Stimulated activated effector memory CD8-positive, alpha-beta T cell treated with anti-CD3 and anti-CD28 coated beads, Interleukin-12 subunit alpha, Interleukin-12 subunit beta, amount 100 ng/mL, for 72 hours (primary cell): ENCODE data around the gene SRP68.
A peak's percentile ranks its signal among the peaks of the same experiment; 100 is the strongest.
"Not testable (repeated sequence)": the region's sequence is repeated elsewhere in the genome, so short reads cannot be mapped to it uniquely, and the experiment has no call there.

Source experiments
- ATAC-seq: fragments of 150-1000 bp; cut with Tn5 transposase; 2 replicates; pipeline ENCODE4 v1.10.0; 2021
- DNase-seq, 2 donors: peaks; one replicate each; pipeline ENCODE4 v3.0.0; 2021 to 2022; ENCODE audit warnings: low spot score in 2 of 2
- H3K27ac Mint-ChIP-seq: one replicate; pipeline ENCODE4 v1.8.0; 2022; ENCODE audit warnings: mild to moderate bottlenecking, mixed read lengths
- H3K36me3 Mint-ChIP-seq: one replicate; pipeline ENCODE4 v1.8.0; 2022; ENCODE audit warnings: mild to moderate bottlenecking, mixed read lengths
- H3K4me1 Mint-ChIP-seq: one replicate; pipeline ENCODE4 v1.8.0; 2022; ENCODE audit warnings: mixed read lengths
- H3K4me3 Mint-ChIP-seq: one replicate; pipeline ENCODE4 v1.8.0; 2022; ENCODE audit warnings: mild to moderate bottlenecking, mixed read lengths
- H3K9me3 Mint-ChIP-seq: one replicate; pipeline ENCODE4 v1.8.0; 2022; ENCODE audit warnings: mixed read lengths

The SRP68 gene

DNA sequence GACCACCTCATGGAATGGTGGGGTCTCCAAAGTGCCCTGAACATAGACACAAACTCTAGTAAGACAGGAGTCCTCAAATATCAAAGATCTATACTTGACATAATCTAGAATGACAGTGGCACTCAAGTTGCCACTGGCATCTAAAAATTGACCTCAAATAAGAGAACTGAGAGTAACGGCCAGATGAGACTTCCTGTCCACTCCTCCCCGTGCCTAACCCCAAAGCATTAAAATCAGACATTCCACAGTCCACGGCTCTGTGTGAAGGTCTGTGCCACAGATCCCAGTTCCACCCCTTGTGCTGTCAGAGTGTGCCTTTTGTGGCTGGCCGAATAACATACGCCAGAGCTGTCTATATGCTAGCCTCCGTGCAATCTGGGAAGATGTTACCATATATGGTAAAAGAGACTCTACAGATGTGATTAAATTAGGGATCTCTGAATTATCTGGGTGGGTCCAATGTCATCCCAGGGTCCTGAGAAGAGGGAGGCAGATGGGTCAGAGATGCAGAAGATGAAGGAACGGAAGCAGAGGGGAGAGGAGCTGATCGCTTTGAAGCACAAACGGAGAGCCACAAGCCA lies 24.2 kb downstream of the SRP68 start:
- Mint-ChIP-seq H3K27ac (peak overlapping the region; percentile 75), H3K9me3 (no peaks in the 10 kb centered on the region), H3K4me1 (peaks cover 13% of the 10 kb centered on the region), H3K4me3 (no peak overlapping the region), H3K36me3 (peaks cover 100% of the 10 kb centered on the region)
- ATAC-seq: no peak
- DNase-seq: no peak

DNA sequence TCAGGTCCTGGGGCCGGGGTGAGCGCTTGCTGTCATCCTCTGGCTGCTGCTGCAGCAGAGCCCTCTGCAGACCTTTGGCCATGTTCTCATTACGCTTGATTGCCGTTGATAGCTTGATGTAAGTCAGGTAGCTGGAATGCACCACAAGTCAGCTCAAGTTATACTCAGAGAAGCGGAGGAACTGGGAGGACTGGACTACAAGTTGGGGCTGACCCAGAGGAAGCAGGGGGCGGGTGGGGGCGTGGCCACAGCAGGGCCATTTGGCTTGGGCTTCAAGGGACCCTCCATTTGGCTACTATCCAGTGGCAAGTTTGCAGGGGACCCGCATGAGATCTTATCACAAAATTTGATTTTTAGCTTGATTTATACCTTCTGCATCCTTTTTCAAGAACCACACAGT lies 26.3 kb downstream of the SRP68 start:
- Mint-ChIP-seq H3K4me3 (no peak overlapping the region), H3K4me1 (peaks cover 12% of the 10 kb centered on the region), H3K27ac (no peak overlapping the region), H3K36me3 (peaks cover 100% of the 10 kb centered on the region), H3K9me3 (no peaks in the 10 kb centered on the region)
- no peak for DNase-seq
- no peak for ATAC-seq

DNA sequence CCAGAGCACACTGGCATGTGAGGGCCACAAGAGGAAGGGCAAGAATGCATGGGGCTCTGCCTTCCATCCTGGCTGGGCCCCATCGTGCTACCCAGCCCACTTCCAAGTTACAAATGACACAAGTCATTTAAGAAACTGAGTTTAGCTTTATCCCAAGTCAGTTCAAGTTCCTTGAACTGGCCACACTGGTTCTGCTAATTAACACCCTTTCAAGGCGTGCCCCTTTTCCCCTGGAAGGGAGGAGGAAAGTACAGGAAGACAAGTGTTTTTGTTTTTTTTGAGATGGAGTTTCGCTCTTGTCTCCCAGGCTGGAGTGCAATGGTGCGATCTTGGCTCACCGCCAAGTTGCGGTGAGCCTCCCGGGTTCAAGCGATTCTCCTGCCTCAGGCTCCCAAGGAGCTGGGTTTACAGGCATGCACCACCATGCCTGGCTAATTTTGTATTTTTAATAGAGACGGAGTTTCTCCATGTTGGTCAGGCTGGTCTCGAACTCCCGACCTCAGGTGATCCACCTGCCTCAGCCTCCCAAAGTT lies 27.8 kb downstream of the SRP68 start:
- ATAC-seq, DNase-seq, H3K9me3 Mint-ChIP-seq, H3K4me1 Mint-ChIP-seq, H3K4me3 Mint-ChIP-seq: not testable (repeated sequence)
- Mint-ChIP-seq H3K36me3 (peaks cover 98% of the 10 kb centered on the region), H3K27ac (peak overlapping the region; percentile 56)

DNA sequence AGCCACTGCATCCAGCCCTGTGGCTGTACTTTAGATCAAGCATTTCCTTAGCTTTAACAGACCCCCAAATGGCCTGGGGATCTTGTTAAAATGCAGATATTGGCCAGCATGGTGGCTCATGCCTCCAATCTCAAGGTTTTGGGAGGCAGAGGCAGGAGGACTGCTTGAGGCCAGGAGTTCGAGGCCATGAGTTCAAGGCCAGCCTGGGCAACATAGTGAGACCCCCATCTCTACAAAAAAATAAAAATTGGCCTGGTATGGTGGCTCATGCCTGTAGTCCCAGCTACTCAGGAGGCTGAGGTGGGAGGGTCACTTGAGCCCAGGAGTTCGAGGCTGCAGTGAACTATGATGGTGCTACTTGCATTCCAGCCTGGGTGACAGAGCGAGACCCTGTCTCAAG lies 29.4 kb downstream of the SRP68 start:
- not testable (repeated sequence) for H3K4me1 Mint-ChIP-seq, H3K9me3 Mint-ChIP-seq, DNase-seq, ATAC-seq, H3K27ac Mint-ChIP-seq, H3K4me3 Mint-ChIP-seq
- H3K36me3 Mint-ChIP-seq: peaks cover 98% of the 10 kb centered on the region

DNA sequence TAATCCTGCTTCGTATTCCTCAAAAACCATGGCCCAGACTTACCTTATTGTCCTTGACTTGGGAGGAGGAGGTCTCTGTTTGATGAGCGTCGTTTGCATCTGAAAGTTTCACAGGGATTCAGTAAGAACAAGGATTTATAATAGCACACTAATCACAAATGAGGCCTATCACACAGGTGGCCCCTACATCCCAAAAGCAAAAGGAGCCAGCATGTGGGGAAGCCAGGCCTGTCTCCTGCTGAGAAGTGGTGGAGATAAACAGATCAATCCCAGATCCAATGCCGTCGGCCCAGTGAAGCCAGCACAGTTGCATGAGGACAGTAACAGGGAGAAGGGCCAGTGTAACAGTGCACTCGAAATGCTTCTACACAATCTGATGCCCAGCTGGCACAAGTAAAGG lies 31.9 kb downstream of the SRP68 start:
- Mint-ChIP-seq H3K9me3 (no peaks in the 10 kb centered on the region), H3K4me1 (no peaks in the 10 kb centered on the region), H3K27ac (no peak overlapping the region), H3K4me3 (no peak overlapping the region), H3K36me3 (peaks cover 86% of the 10 kb centered on the region)
- no peak for ATAC-seq
- no peak for DNase-seq

DNA sequence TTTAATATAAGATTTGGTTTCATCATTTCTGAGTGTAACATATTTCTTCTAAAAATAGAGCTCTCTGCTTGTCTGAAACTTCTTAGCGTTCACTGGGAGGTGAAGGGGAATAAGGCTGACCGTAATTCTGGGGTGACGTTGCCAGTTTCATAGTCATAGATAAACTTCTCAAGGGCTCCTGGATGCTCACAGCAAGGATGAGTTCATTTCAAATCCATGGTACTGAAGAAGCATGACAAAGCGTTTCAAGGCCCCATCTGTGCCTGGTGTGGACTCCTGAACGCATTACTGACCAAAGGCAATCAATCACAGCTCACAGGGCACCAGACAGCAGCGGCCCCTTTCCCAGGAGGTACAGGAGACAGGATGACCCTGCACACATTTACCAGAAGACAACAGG lies 33.2 kb downstream of the SRP68 start:
- DNase-seq (no peak), ATAC-seq (no peak)
- no peak overlapping the region for H3K27ac Mint-ChIP-seq
- no peak overlapping the region for H3K4me3 Mint-ChIP-seq
- H3K4me1 Mint-ChIP-seq: no peaks in the 10 kb centered on the region
- H3K9me3 Mint-ChIP-seq: no peaks in the 10 kb centered on the region
- peaks cover 73% of the 10 kb centered on the region for H3K36me3 Mint-ChIP-seq

DNA sequence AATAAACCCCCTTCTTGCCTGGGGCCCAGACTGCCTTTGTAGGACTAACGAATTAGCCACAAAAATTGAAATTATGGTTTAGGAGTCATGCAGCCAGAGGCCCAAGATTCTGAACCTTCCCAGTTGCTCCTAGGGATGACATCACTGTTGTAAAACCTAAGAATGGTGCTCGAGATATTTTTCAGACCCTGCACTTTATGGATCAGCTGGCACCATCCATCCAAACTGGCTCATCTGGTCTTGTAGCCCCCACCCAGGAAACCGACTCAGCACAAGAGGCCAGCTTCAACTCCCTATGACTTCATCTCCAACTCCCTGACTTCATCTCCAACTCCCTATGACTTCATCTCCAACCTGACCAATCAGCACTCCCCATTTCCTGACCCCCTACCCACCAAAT lies 34.3 kb downstream of the SRP68 start:
- Mint-ChIP-seq H3K27ac (peak overlapping the region; percentile 7), H3K36me3 (peaks cover 62% of the 10 kb centered on the region), H3K4me1 (no peaks in the 10 kb centered on the region), H3K4me3 (no peak overlapping the region), H3K9me3 (no peaks in the 10 kb centered on the region)
- no peak for DNase-seq
- ATAC-seq: no peak

DNA sequence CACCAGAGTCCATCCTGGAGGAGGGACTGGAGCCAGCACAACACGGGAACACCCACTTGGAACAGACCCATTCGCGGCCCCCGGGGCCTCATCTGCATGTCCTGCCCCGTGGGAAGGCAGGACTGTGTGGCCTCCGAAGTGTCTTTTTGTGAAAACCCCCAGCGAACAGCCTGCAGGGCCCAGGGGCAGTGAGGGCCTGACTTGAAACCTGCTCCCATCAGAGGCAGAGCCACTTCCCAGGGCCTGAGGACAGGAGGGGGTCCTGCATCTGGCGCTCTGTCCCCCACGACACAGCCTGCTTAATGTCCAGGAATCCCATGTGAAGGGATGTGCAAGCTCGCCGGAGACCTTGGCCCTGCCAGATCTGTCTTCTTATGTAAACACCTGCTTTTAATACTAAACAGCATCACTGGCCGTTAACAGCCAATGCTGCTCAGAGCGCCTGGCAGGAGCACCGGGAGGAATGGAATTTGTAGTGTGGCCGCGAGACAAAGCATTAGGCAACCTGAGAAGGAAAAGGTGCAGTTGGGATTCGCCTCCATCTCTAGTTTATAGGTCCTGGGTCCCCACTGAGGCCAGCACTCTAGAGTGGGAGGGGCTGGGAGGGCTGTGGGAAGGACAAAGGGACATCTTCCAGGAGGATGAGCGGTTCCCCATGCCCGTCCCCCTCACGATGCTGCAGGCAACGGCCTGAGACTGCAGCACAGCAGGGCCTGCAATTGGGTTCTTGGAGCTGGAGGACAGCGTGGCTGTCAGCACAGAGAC lies 35.6 kb downstream of the SRP68 start:
- no peak overlapping the region for H3K27ac Mint-ChIP-seq
- H3K9me3 Mint-ChIP-seq: no peaks in the 10 kb centered on the region

DNA sequence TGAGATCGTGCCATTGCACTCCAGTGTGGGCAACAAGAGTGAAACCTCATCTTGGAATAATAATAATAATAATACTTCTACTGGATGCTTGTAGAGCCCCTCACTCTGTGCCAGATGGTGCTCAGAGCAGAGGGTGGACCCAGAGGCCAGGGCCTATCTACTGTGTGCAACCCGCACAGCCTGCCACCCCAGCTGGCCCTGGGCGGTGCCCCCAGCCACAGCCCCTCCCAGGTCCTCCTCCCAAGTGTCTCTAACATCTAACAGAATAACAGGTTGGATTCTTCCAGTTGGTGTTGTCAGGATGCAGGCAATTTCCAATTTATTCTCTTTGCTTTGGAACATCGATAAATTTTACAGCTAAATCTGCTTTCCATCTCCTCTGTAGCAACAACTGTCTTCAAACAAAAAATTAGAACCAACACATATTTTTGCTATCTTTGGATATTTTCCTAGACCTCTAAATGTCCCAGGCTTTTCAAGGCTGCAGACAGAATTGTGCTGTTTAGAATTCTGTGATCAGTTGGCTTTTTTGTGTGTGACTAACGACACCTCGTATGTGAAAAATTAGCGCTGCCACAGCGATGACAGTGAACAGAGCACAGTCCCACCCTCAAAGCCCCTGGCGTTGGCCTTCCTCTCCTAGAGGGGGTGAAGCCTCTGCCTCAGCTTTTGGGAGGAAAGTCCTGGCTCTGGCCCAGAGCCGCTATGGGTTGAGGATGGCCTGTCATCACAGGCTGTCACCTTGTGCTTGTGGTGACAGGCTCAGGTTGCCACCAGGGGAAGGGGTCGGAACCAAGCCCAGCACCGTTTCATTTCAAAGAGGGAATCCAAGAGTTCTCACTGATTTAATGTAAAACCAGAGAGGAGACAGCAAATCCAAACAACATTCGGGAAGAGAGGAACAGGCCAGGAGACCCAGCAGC lies 37.6 kb downstream of the SRP68 start:
- Mint-ChIP-seq H3K27ac (peak overlapping the region; percentile 68), H3K4me1 (peaks cover 4% of the 10 kb centered on the region), H3K4me3 (no peak overlapping the region), H3K9me3 (no peaks in the 10 kb centered on the region), H3K36me3 (peaks cover 31% of the 10 kb centered on the region)
- peak; percentile 33 for ATAC-seq
- no peak for DNase-seq

More for the DNA sequence above, 35.6 kb downstream of the SRP68 start:
- ATAC-seq (no peak), DNase-seq (no peak)
- no peaks in the 10 kb centered on the region for H3K4me1 Mint-ChIP-seq
- no peak overlapping the region for H3K4me3 Mint-ChIP-seq
- H3K36me3 Mint-ChIP-seq: peaks cover 49% of the 10 kb centered on the region

DNA sequence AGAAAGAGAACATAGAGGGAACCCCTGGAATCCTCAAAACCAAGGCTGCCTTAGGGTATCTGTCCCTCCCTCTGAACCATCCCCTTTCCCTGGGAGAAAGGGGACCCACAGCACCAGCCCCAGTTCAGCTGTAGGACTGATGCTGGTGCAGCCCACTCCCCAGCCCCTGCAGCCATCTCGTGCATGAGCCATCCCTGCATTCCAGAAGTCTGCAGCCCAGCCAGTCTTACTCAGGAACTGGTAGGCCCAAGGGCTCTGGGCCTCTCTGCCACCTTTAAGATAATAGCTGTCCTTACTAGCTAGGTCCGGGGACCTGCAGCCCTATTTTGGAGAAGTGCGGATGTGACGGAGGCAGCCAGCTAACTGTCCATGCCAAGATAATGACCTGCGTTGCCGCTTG lies 39.2 kb downstream of the SRP68 start:
- DNase-seq: no peak
- H3K36me3 Mint-ChIP-seq: peaks cover 16% of the 10 kb centered on the region
- H3K9me3 Mint-ChIP-seq: no peaks in the 10 kb centered on the region
- H3K27ac Mint-ChIP-seq: no peak overlapping the region
- ATAC-seq: no peak
- no peak overlapping the region for H3K4me3 Mint-ChIP-seq
- peaks cover 11% of the 10 kb centered on the region for H3K4me1 Mint-ChIP-seq

DNA sequence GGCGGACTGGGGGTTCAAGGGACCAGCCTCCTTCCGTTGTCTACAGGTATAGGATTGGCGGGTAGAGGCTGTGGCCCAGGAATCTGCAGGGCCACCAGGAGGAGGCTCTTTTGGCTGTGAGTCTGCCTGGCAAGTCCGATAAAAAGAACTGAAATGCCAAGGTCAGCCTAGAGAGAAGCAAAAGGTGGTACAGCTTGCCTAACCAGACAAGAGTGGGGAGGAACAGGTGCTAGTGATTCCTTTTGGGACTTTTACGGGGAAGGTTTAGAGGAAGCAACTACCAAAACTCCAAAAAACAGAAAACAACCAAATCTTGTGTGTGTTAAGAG lies 39.6 kb downstream of the SRP68 start:
- DNase-seq (no peak), ATAC-seq (no peak)
- Mint-ChIP-seq H3K4me3 (no peak overlapping the region), H3K9me3 (no peaks in the 10 kb centered on the region), H3K36me3 (peaks cover 12% of the 10 kb centered on the region), H3K4me1 (peaks cover 11% of the 10 kb centered on the region), H3K27ac (no peak overlapping the region)

DNA sequence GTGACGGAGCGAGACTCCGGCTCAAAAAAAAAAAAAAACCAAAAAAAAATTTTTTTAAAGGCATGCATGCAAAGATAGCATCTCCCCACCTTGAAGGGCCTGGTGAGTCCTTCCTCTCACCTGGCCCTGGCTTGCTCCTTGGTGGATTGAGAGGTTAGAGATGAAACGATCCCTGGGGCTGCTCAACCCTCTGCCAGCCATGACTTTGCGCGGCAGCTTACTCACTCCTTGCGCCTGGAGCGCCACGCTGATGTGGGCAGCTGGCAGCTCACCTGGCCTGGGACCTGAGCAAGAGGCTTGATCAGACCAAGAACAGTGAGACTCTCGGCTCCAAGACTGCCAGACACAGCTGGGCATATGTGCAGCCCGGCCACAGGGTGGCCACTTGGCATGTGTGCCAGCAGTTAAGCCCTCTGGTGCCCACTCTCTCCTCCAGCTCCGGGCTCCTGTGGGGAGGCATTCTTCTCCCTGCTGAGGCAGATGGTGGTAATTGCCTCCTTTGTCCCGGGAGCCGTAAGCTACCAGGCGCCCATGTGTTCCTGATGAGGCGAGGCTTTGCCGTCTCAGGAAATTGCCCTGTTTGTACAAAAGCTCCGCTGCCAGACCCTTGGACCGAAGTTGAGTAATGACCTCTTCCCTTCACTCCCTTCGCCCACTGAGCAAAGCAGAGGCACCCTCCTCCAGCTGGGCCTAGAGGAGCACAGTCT lies 40.1 kb downstream of the SRP68 start:
- Mint-ChIP-seq H3K27ac (no peak overlapping the region), H3K4me1 (peaks cover 11% of the 10 kb centered on the region), H3K4me3 (no peak overlapping the region), H3K9me3 (no peaks in the 10 kb centered on the region), H3K36me3 (peaks cover 6% of the 10 kb centered on the region)
- ATAC-seq: no peak
- no peak for DNase-seq

DNA sequence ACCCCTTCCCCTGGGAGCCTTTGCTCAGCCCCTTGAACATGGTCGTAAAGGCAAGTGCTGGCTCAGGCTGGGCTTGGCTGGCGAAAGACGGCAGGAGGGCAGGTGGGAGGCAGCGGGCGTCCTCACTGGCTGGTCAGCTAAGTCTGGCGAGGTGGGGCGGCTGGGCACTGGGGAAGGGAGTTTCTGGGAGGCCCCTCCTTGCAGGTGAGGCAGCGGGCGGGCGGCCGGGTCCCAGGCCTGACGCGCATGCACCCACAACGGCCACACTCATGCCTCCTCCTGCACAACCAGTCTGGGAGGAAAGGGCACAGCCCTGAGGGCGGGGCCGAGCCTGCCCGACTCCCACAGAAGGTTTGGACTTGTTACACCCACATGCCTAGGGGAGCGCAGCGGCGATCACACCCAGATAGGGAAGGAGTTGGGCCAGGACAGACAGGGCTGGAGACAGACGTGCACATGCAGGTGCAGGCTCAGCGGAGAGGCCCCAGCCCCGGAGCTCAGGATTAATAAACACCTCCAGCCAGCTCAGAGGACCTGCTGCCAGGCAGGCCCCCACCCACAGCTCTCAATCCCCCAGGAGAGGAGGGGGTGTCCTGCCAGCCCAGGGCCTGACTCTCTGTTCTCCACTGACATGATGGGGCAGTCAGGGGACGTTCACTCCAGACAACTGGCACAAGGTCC lies 45.0 kb downstream of the SRP68 start, which contains the start of gene EVPL:
EVPL (minus strand) TSS at position 148 of the 681 bp plus-strand sequence; CDS start at position 40, 108 bp downstream.
- no peak within 1 kb of the TSS for H3K27ac Mint-ChIP-seq
- H3K4me3 Mint-ChIP-seq: no peak within 1 kb of the TSS
- H3K4me1 Mint-ChIP-seq: peaks cover 11% of the 10 kb centered on the region
- ATAC-seq (no peak), DNase-seq (no peak)
- no peaks in the 10 kb centered on the region for H3K9me3 Mint-ChIP-seq
- H3K36me3 Mint-ChIP-seq: no peaks in the 10 kb centered on the region

DNA sequence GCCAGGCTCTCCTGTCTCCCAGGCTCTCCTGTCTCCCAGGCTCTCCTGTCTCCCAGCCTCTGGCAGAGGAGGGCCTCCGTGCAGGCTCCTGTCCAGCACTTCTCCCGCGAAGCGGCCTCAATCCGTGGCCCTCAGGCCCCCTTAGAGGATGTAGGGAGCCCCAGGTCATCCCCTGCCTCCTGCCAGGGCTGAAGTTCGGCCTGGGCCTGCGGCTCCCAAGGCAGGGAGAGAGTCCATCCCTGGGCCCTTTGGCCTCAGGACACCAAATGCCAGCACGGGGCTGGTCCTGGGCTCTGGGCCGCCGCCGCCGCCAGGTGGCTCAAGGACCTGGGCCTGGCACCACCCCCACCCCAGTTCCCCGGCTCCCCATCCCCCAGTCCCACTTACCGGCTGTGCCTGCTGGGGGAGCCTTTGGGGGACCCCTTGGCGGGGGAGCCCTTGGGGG lies 45.6 kb downstream of the SRP68 start:
- no peaks in the 10 kb centered on the region for H3K36me3 Mint-ChIP-seq
- DNase-seq: no peak
- no peak overlapping the region for H3K27ac Mint-ChIP-seq
- H3K4me3 Mint-ChIP-seq: no peak overlapping the region
- ATAC-seq: no peak
- H3K9me3 Mint-ChIP-seq: no peaks in the 10 kb centered on the region
- peaks cover 11% of the 10 kb centered on the region for H3K4me1 Mint-ChIP-seq
